Measurements from ENCODE around the gene TMCC2.

TMCC2 gene

DNA sequence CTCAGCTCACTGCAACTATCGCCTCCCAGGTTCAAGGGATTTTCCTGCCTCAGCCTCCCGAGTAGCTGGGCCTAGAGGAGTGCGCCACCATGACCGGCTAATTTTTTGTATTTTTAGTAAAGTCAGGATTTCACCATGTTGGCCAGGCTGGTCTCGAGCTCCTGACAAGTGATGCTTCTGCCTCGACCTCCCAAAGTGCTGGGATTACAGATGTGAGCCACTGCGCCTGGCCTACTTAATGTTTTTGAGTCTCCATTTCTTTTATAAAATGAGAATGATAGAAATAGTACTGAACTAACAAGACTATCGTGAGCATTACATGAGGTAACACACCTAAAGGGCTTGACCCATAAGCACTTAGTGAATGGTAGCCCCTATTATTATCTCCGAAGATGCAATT, 72.4 kb downstream of the TMCC2 start:
- Histone ChIP-seq H3K9me2 (replicated peaks; ENCODE audit: control insufficient read depth, low read length) (no peaks in the 10 kb centered on the region), H3K27ac (ENCODE audit: low read depth, low read length) (peak overlapping the region; percentile 84), H3K36me3 (ENCODE audit: control insufficient read depth, low read length) (peaks cover 37% of the 10 kb centered on the region), H3K4me3 (ENCODE audit: low read length) (peak overlapping the region; percentile 69), H4K20me1 (ENCODE audit: control insufficient read depth, insufficient read depth, low read depth, low read length) (no peaks in the 10 kb centered on the region), H3K27me3 (ENCODE audit: control insufficient read depth, low read length) (no peaks in the 10 kb centered on the region), H3K9me3 (ENCODE audit: control insufficient read depth, insufficient read depth, low read length) (no peaks in the 10 kb centered on the region), H3K4me2 (ENCODE audit: low read length) (peak overlapping the region; percentile 85), H3K79me2 (ENCODE audit: control insufficient read depth, low read length) (peaks cover 8% of the 10 kb centered on the region), H3K4me1 (ENCODE audit: control insufficient read depth, low read length) (peaks cover 75% of the 10 kb centered on the region), H3F3A (ENCODE audit: control insufficient read depth, insufficient read depth) (peaks cover 14% of the 10 kb centered on the region)
- no peak for TF ChIP-seq EZH2phosphoT487 (IDR thresholded peaks at IDR 0.05; ENCODE audit: borderline replicate concordance, low read length)
- TF ChIP-seq, protein P1, sequence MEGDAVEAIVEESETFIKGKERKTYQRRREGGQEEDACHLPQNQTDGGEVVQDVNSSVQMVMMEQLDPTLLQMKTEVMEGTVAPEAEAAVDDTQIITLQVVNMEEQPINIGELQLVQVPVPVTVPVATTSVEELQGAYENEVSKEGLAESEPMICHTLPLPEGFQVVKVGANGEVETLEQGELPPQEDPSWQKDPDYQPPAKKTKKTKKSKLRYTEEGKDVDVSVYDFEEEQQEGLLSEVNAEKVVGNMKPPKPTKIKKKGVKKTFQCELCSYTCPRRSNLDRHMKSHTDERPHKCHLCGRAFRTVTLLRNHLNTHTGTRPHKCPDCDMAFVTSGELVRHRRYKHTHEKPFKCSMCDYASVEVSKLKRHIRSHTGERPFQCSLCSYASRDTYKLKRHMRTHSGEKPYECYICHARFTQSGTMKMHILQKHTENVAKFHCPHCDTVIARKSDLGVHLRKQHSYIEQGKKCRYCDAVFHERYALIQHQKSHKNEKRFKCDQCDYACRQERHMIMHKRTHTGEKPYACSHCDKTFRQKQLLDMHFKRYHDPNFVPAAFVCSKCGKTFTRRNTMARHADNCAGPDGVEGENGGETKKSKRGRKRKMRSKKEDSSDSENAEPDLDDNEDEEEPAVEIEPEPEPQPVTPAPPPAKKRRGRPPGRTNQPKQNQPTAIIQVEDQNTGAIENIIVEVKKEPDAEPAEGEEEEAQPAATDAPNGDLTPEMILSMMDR (IDR thresholded peaks at IDR 0.05; ENCODE audit: low read depth, low read length, poor library complexity, severe bottlenecking) = no peak

DNA sequence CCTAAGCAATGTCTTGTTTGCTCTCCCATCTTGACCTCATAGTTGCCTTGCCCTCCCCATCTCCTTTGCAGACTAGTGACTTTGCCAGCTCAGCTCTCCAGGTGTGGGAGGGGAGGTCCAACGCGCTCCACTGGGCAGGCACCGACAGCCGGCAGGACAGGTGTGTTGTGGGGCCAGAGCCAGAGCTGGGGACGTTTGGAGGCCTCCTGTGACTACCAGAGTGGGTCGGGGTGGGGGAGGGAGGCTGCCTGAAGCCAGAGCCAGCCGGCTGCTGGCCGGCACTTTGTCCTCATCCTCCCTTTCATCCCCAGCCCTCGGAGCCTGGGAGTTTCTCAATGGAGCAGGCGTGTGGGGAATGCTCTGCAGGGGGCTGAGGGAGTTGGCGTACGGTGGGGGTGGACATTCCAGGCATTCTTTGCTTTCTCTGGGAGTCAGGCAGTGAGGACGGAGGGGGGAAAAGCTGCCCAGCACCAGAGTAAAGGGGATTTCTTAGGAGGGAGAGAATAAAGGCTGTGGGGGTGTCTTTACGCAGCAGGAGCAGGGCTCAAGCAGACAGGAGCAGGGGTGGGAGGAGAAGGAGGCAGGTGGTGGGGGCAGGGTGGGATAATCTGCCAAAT, 73.6 kb downstream of the TMCC2 start:
- H3K9me2 ChIP-seq (replicated peaks; ENCODE audit: control insufficient read depth, low read length) = no peaks in the 10 kb centered on the region
- no peaks in the 10 kb centered on the region for H4K20me1 ChIP-seq (ENCODE audit: control insufficient read depth, insufficient read depth, low read depth, low read length)
- peak overlapping the region; percentile 85 for H3K4me2 ChIP-seq (ENCODE audit: low read length)
- TF ChIP-seq, protein P1 (IDR thresholded peaks at IDR 0.05; ENCODE audit: low read depth, low read length, poor library complexity, severe bottlenecking) = no peak
- H3K9me3 ChIP-seq (ENCODE audit: control insufficient read depth, insufficient read depth, low read length) = no peaks in the 10 kb centered on the region
- peaks cover 63% of the 10 kb centered on the region for H3K4me1 ChIP-seq (ENCODE audit: control insufficient read depth, low read length)
- H3K27me3 ChIP-seq (ENCODE audit: control insufficient read depth, low read length) = no peaks in the 10 kb centered on the region
- peak overlapping the region; percentile 84 for H3K27ac ChIP-seq (ENCODE audit: low read depth, low read length)
- peaks cover 14% of the 10 kb centered on the region for H3F3A ChIP-seq (ENCODE audit: control insufficient read depth, insufficient read depth)
- peaks cover 45% of the 10 kb centered on the region for H3K36me3 ChIP-seq (ENCODE audit: control insufficient read depth, low read length)
- peaks cover 8% of the 10 kb centered on the region for H3K79me2 ChIP-seq (ENCODE audit: control insufficient read depth, low read length)
- peak overlapping the region; percentile 69 for H3K4me3 ChIP-seq (ENCODE audit: low read length)

DNA sequence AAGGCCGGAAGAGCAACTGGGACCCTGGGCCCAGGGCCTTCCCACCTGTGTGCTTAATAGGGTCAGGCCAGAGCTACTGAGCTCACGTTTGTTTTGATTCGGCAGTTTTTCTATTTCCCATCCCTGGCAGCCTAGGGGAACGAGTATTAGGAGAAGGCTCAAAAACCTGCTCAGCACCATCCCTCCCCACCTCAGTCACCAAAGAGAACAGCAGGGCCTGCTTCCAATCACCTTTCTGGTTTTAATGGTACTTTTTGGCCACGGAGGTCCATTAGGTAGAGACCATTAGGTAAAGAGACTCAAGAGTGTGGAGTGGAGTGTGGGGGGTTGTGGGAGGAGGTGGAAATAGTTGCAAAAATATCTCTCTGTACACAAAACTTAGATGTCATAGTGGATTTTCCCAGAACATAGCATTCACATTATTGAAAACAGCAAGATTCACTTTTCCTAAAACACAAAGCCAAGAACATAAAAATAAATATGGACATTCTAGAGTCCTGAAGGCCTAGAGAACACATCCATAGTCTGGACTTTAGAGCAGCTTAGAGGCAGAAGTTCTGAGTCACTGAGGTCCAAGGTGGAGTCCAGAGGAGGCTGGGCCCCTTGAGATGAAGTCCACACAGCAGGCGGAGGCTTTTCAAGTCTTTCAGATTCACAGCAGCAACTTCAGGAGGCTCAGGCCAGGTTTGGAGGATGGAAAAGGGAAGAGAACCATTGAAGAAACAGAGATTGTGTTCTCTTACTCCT, 74.3 kb downstream of the TMCC2 start:
- Histone ChIP-seq H3F3A (ENCODE audit: control insufficient read depth, insufficient read depth) (peaks cover 14% of the 10 kb centered on the region), H3K4me3 (ENCODE audit: low read length) (peak overlapping the region; percentile 69), H3K9me2 (replicated peaks; ENCODE audit: control insufficient read depth, low read length) (no peaks in the 10 kb centered on the region), H3K4me1 (ENCODE audit: control insufficient read depth, low read length) (peaks cover 60% of the 10 kb centered on the region), H4K20me1 (ENCODE audit: control insufficient read depth, insufficient read depth, low read depth, low read length) (no peaks in the 10 kb centered on the region), H3K36me3 (ENCODE audit: control insufficient read depth, low read length) (peaks cover 52% of the 10 kb centered on the region), H3K27me3 (ENCODE audit: control insufficient read depth, low read length) (no peaks in the 10 kb centered on the region), H3K4me2 (ENCODE audit: low read length) (peak overlapping the region; percentile 85), H3K27ac (ENCODE audit: low read depth, low read length) (peak overlapping the region; percentile 84), H3K9me3 (ENCODE audit: control insufficient read depth, insufficient read depth, low read length) (no peaks in the 10 kb centered on the region), H3K79me2 (ENCODE audit: control insufficient read depth, low read length) (peaks cover 8% of the 10 kb centered on the region)
- TF ChIP-seq, protein P1 (IDR thresholded peaks at IDR 0.05; ENCODE audit: low read depth, low read length, poor library complexity, severe bottlenecking) = no peak

Measured in DOHH2 (cell line).